Daoy (cell line): ENCODE results near the gene MAP3K8. TPM values are rescaled to one million over a fixed set of nuclear protein-coding genes. Genes with fewer than 3 reads are reported as not detected.
"Not testable (repeated sequence)": the region's sequence is repeated elsewhere in the genome, so short reads cannot be mapped to it uniquely, and the experiment has no call there.

ENCODE experiments used
- DNase-seq: peaks from one replicate; pipeline ENCODE4 v3.0.0-alpha.2; 2015; ENCODE audit warnings: low read depth
- total RNA-seq: library from RNA; depleted of rRNA; stranded (reverse); fragments of >200 nt; shearing (Covaris generic); gene quantifications from 2 replicates; pipeline ENCODE4 v1.2.3, GENCODE V29; 2014

The MAP3K8 gene
- total RNA-seq, 1 experiment from 2014 or later: 2.9 TPM

- peak; percentile 30 for DNase-seq
Observed at GRCh38 chr10:30422981-30423654, 10.9 kb upstream of the MAP3K8 start.

DNA sequence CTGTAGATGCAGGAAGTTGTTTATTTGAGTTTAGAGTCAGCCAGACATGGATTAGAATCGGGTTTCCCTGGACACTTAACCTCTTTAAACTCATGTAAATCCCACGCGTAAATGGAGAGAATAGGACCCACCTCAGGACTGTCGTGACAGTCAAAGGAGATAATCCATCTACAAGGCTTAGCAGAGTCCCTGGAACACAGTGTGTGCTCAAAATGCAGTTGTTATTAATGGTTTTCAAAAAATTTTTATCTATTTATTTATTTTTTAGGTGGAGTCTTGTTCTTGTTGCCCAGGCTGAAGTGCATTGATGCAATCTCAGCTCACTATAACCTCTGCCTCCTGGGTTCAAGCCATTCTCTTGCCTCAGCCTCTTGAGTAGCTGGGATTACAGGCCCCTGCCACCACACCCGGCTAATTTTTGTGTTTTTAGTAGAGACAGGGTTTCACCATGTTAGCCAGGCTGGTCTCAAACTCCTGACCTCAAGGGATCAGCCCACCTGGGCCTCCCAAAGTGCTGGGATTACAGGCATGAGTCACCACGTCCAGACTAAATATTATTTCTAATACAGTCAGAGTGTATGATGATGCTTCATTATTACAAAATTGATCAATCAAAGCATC, 10.2 kb upstream of the MAP3K8 start:
- not testable (repeated sequence) for DNase-seq

GRCh38 chr10:30425336-30426075, 8.5 kb upstream of the MAP3K8 start:
- DNase-seq: no peak

GRCh38 chr10:30430544-30431298, 3.3 kb upstream of the MAP3K8 start:
- no peak for DNase-seq

DNA sequence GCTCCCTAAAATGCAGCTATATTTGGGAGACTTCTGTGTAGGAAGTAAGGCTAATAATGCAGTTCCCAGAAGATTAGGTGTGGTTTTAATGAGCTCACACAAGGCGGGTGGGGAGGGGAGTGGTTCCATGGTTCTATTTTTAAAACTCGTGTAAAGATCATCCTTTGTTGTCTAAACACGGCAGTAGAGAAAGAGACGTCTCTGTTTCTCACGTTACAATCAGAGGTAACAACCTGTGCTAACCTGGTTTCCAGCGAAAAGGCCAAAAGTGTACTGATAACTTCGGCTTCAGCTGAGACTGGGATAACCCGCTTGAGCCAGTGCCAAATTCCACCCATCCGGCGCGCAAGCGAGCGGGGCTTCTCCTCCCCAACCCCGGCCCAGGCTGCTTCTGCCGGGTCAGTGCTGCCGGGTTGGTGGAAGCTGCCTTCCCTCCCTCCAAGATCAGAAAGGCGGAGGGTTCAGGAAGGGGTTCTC, 2.5 kb upstream of the MAP3K8 start:
- DNase-seq: no peak

GRCh38 chr10:30432622-30433305, 1.2 kb upstream of the MAP3K8 start:
- no peak for DNase-seq

DNA sequence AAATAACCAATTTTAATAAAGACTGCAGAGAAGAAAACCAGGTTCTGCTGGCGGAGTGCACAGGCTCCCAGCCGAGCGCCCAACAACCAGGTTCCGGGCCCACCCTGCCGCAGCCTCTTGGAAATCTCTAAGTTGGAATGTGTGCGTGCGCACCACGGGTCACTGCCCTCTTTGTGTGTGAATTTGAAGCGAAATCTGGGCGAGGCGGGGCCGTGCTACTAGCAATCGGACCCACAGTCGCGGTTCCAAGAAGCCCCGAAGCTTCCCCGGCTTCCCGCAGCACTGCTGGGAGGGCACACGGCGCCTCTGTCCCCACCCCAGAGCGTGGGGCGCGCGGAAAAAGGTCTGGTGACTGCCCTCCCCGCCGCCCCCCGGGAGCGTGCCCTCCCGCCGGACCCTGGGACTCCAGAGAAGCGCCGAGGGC, 666 bp upstream of the MAP3K8 start:
- peak; percentile 60 for DNase-seq

GRCh38 chr10:30434273-30435072, 489 bp downstream of the MAP3K8 start:
- peak; percentile 82 for DNase-seq

DNA sequence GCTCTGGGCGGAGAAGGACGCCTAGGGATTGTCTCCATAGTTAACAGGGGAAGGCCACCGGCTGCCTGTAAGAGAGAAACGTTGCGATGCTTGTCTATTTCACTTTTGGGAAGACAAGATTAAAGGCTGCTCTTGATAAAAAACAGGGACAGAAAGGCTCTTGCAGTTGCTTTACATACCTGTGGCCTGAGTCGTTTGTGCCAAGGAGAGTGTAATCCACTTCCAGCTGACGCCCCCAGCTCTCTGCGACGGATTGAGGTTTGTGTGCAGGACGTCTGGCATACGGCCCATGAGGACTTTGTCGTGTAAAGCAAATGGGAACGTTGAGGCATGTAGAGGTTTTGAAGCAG, 1.1 kb downstream of the MAP3K8 start:
- peak; percentile 44 for DNase-seq

GRCh38 chr10:30435499-30436167, 1.6 kb downstream of the MAP3K8 start:
- DNase-seq: not testable (repeated sequence)

GRCh38 chr10:30436191-30436611, 2.2 kb downstream of the MAP3K8 start:
- DNase-seq: peak; percentile 74

DNA sequence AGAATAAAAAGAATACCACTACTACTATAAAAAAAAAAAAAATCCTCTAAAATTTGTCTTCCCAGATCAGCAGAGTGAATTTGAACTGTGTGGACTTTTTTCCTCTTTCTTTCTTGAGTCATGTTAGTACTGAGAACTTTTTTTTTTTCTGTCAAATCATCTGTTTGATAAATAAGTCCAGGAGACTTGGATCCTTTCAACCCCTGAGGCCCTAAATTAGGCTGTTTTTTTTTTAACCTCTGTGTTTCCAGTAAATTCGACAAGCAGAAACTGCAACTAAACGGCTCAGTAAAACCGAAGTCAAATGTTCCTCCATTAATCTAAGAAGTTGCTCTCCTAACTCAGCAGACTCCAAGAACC, 2.7 kb downstream of the MAP3K8 start:
- no peak for DNase-seq

DNA sequence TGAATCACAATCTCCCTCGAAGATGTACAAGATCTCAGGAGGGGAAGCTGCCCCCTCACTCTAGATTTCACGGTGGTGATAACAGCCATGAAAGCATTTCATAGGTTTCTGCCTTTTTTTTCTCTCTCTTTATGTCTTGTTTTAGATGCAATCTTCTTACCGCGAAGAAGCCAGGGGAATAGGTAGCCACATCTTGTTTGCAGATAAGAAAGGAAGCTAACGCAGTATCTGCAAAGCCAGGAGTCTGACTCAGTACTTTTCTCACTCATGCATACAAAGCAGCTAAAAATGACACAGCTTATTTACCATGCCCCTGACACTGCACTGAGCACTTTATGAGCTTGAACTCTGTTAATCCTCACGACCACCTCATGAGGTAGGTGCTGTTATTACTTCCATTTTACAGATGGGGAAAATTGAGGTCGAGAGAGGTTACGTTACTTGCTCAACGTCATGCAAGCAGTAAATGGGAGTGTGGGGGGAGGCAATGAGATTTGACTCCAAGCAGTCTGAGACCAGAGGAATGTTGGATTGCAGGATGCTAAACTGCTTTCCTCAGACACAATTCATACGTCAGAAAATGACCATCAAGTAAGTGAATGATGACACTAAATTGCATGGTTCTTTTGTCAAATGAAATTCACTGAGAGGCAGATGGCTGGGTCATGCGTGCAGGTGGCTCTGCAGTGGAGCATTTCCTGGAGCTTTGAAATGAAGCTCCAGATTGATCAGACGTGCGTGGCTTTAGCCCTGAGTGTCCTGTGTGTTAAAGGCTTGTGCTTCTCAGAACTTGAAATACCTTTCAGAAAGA, 3.3 kb downstream of the MAP3K8 start:
- peak; percentile 44 for DNase-seq

DNA sequence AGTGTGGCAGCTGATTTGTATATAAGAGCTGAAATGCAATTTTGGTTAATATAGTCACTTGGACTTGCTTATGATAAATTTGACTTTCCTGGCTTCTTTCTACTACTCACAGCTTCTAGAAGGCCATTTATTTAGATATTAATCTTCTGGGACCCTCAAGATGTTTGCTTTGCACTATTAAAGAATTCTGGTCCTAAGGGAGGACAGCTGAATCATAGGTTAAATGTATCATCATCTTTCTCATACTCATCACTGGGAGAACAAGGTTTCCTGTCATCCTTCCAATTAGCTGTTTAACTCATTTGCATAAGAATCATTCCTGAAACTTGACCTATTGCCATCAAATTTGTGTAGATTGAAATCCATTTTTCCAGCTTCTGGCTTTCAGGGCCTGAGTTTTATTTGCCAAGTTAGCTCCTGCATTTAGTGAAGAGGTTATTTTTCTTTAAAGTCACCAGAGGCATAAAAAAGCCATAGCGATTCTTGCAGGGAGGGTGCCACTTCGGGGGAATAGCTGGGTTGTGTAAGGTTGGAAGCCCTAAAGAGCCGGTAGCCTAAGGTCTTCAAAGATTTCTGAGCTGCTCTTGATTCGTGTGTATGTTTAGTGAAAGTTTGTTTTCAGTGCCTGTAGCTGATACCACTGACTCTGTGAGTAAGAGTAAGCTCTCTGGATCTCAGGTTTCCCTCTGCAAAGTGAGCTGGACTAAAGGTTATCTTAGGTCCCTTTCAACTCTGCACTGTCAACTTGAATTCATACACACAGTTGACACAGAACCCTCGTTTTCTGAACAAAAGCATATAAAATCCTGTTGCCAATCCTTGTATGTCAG, 4.3 kb downstream of the MAP3K8 start:
- no peak for DNase-seq

DNA sequence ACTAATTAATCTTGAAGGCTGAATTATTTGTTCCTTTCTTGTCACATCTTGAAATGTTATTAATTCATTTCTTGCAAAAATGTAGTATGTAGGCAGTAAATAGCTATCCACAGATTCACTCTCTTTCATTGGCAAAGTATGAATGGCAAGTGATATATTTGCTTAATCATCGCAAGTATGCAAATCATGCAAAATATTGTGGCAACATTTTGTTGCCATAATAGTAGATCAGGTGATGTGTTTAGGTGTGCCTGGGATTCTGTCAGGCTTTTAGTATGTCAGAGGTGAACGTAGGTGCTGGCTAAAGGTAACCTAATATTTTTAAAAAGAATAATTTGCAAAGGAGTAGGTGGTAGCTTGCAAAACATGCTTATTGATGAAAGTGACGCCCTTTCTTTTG, 5.9 kb downstream of the MAP3K8 start:
- no peak for DNase-seq

DNA sequence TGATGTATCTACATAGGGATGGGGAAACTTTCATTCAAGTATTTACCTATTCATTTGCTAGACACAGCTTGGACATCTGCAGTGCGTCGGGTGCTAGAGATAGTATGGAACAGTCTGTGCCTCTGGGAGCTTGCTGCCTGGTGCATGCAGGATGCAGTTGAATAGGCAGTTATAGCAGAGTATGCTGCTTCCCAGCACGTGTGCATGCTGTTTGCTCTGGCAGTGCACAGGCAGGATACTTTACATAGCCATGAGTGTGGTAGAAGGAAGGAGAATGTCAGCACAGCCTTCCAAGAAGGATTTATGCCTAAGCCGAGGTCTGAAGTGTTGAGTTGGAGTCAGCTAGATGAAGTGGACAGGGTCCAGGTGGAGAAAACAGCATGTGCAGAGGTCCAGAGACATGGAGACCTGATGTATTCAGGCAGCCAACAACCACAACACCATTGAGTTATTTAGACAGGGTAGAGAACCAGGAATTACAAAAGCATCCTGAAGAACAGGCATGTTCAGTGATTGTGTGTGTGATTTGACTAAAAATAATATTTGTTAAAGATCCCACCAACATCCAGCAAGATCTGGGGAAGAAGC, 8.1 kb downstream of the MAP3K8 start:
- DNase-seq: no peak

- DNase-seq: no peak
Observed at GRCh38 chr10:30443049-30443448, 9.1 kb downstream of the MAP3K8 start.

- no peak for DNase-seq
Observed at GRCh38 chr10:30445711-30446110, 11.7 kb downstream of the MAP3K8 start.
